Endodermal cell (in vitro differentiated cells): ENCODE results near the gene BAIAP2. TPM values are rescaled to one million over a fixed set of nuclear protein-coding genes. Genes with fewer than 3 reads are reported as not detected.

Experiments used
- DNase-seq: peaks from one replicate; pipeline ENCODE4 v3.0.0-alpha.2; 2017
- H3K27ac ChIP-seq: 2 replicates; pipeline ENCODE4 v1.5.1; 2013; ENCODE audit warnings: mild to moderate bottlenecking, low read depth, low read length, moderate library complexity
- H3K27me3 ChIP-seq: 2 replicates; pipeline ENCODE4 v1.6.1; 2013; ENCODE audit warnings: mild to moderate bottlenecking, low read length, moderate library complexity; ENCODE audit not compliant: insufficient read depth, control insufficient read depth, poor library complexity, severe bottlenecking
- H3K36me3 ChIP-seq: 2 replicates; pipeline ENCODE4 v1.7.0; 2013; ENCODE audit warnings: mild to moderate bottlenecking, low read length, moderate library complexity; ENCODE audit not compliant: control insufficient read depth, insufficient read depth
- H3K4me1 ChIP-seq: one replicate; pipeline ENCODE4 v1.7.0; 2013; ENCODE audit warnings: low read length; ENCODE audit not compliant: control insufficient read depth, insufficient read depth
- H3K4me3 ChIP-seq: 2 replicates; pipeline ENCODE4 v1.5.1; 2013; ENCODE audit warnings: mild to moderate bottlenecking, low read length, moderate library complexity
- H3K9ac ChIP-seq: 2 replicates; pipeline ENCODE4 v1.6.1; 2013; ENCODE audit warnings: mild to moderate bottlenecking, low read length, moderate library complexity; ENCODE audit not compliant: poor library complexity, severe bottlenecking; ENCODE audit errors: extremely low read depth
- H3K9me3 ChIP-seq: 2 replicates; pipeline ENCODE4 v1.6.1; 2013; ENCODE audit warnings: mild to moderate bottlenecking, low read length, moderate library complexity; ENCODE audit not compliant: control insufficient read depth
- H3K27ac Mint-ChIP-seq: 2 replicates; pipeline ENCODE4 v1.8.0; 2020; ENCODE audit warnings: mixed read lengths
- H3K27me3 Mint-ChIP-seq: 2 replicates; pipeline ENCODE4 v1.8.0; 2021; ENCODE audit warnings: mild to moderate bottlenecking, mixed read lengths; ENCODE audit not compliant: insufficient read depth
- H3K36me3 Mint-ChIP-seq: 2 replicates; pipeline ENCODE4 v1.8.0; 2020; ENCODE audit warnings: low read depth, mixed read lengths
- H3K4me1 Mint-ChIP-seq: 2 replicates; pipeline ENCODE4 v1.8.0; 2020; ENCODE audit warnings: mixed read lengths
- H3K4me3 Mint-ChIP-seq: 2 replicates; pipeline ENCODE4 v1.8.0; 2020; ENCODE audit warnings: mild to moderate bottlenecking, moderate library complexity, mixed read lengths
- H3K9me3 Mint-ChIP-seq: 2 replicates; pipeline ENCODE4 v1.8.0; 2020; ENCODE audit warnings: mild to moderate bottlenecking, mixed read lengths
- CTCF ChIP-seq: fragments of 200-600 bp; sonication (generic); conservative IDR thresholded peaks from 2 replicates; pipeline ENCODE4 v1.5.0; 2021; ENCODE audit warnings: antibody characterized with exemption, mild to moderate bottlenecking
- WGBS, 2 experiments: methylation state at CpG; one replicate each; pipeline versions ENCODE4 v1.1.5 to v1.1.7; 2013; ENCODE audit warnings: missing lambda C conversion rate in 2 of 2, mixed read lengths in 1 of 2; ENCODE audit not compliant: insufficient coverage in 1 of 2, insufficient read length in 1 of 2; 5-methylcytosine and 5-hydroxymethylcytosine counted together
- total RNA-seq, 2 donors: library from RNA; stranded (reverse); fragmentation: NEBNext Ultra II Directional in 1 of 2; extraction: Animal tissue kit (Norgen Biotek cat#: 25700) in 1 of 2; gene quantifications; 2 replicates in 1 of 2; 3 replicates in 1 of 2; pipeline ENCODE4 v1.2.1, GENCODE V29; 2021

Gene BAIAP2
- total RNA-seq, 2 donors from 2014 or later, result 24.9 to 32.7 TPM

- Mint-ChIP-seq H3K36me3 (peaks cover 6% of the 10 kb centered on the region), H3K27me3 (peaks cover 5% of the 10 kb centered on the region), H3K4me1 (peaks cover 17% of the 10 kb centered on the region), H3K9me3 (no peaks in the 10 kb centered on the region), H3K27ac (peak overlapping the region; percentile 63), H3K4me3 (no peak overlapping the region)
- 82 to 85% methylated on average over 5 to 6 of the region's 6 CpGs for WGBS, 2 experiments
- Histone ChIP-seq H3K9me3 (no peaks in the 10 kb centered on the region), H3K9ac (no peak overlapping the region), H3K27me3 (no peaks in the 10 kb centered on the region), H3K36me3 (no peaks in the 10 kb centered on the region), H3K27ac (no peak overlapping the region), H3K4me3 (no peak overlapping the region), H3K4me1 (no peaks in the 10 kb centered on the region)
- TF ChIP-seq CTCF, result peak; percentile 80
- peak; percentile 87 for DNase-seq
Measured at GRCh38 chr17:81040791-81041337, 5.9 kb downstream of the BAIAP2 start.

GRCh38 chr17:81042606-81043005, 7.7 kb downstream of the BAIAP2 start:
- H3K4me1 ChIP-seq, result no peaks in the 10 kb centered on the region
- H3K36me3 Mint-ChIP-seq, result peaks cover 3% of the 10 kb centered on the region

GRCh38 chr17:81043319-81043724, 8.4 kb downstream of the BAIAP2 start:
- Mint-ChIP-seq H3K27ac (peak overlapping the region; percentile 80), H3K9me3 (no peaks in the 10 kb centered on the region), H3K4me3 (no peak overlapping the region), H3K36me3 (no peaks in the 10 kb centered on the region), H3K4me1 (peaks cover 5% of the 10 kb centered on the region), H3K27me3 (no peaks in the 10 kb centered on the region)
- H3K27me3 ChIP-seq, result no peaks in the 10 kb centered on the region
- TF ChIP-seq CTCF, result no peak
- no peaks in the 10 kb centered on the region for H3K9me3 ChIP-seq
- DNase-seq, result no peak
- H3K4me1 ChIP-seq, result no peaks in the 10 kb centered on the region
- no peaks in the 10 kb centered on the region for H3K36me3 ChIP-seq
- no peak overlapping the region for H3K4me3 ChIP-seq
- peak overlapping the region; percentile 53 for H3K27ac ChIP-seq
- 93 to 98% methylated on average over 13 to 19 of the region's 19 CpGs for WGBS, 2 experiments
- no peak overlapping the region for H3K9ac ChIP-seq

More at GRCh38 chr17:81042606-81043005, 7.7 kb downstream of the BAIAP2 start:
- Mint-ChIP-seq H3K27ac (no peak overlapping the region), H3K9me3 (no peaks in the 10 kb centered on the region), H3K4me1 (peaks cover 5% of the 10 kb centered on the region), H3K27me3 (no peaks in the 10 kb centered on the region), H3K4me3 (no peak overlapping the region)
- Histone ChIP-seq H3K9me3 (no peaks in the 10 kb centered on the region), H3K27me3 (no peaks in the 10 kb centered on the region), H3K9ac (no peak overlapping the region), H3K4me3 (no peak overlapping the region), H3K27ac (no peak overlapping the region), H3K36me3 (no peaks in the 10 kb centered on the region)
- 86 to 92% methylated on average over 1 to 7 of the region's 9 CpGs for WGBS, 2 experiments
- no peak for TF ChIP-seq CTCF
- DNase-seq, result no peak
